Thyroid gland (tissue), 4 donors: ENCODE results near the gene SHANK2.

Experiments used
- POLR2A ChIP-seq, 2 donors: fragments of 450-650 bp; IDR thresholded peaks; one replicate each; pipeline ENCODE4 v1.6.1; 2017; ENCODE audit warnings: antibody characterized with exemption in 2 of 2, mild to moderate bottlenecking in 2 of 2, moderate library complexity in 1 of 2
- TF ChIP-seq, protein P1 (sequence below), 6 experiments: fragments of 200-600 bp in 3 of 6; fragments of 450-650 bp in 3 of 6; sonication (generic) in 3 of 6; IDR thresholded peaks; one replicate each; pipeline ENCODE4 v1.5.1; 2016 to 2019; ENCODE audit warnings: antibody characterized with exemption in 6 of 6, mild to moderate bottlenecking in 2 of 6, inconsistent platforms in 1 of 6, moderate library complexity in 1 of 6

- TF ChIP-seq, protein P1, sequence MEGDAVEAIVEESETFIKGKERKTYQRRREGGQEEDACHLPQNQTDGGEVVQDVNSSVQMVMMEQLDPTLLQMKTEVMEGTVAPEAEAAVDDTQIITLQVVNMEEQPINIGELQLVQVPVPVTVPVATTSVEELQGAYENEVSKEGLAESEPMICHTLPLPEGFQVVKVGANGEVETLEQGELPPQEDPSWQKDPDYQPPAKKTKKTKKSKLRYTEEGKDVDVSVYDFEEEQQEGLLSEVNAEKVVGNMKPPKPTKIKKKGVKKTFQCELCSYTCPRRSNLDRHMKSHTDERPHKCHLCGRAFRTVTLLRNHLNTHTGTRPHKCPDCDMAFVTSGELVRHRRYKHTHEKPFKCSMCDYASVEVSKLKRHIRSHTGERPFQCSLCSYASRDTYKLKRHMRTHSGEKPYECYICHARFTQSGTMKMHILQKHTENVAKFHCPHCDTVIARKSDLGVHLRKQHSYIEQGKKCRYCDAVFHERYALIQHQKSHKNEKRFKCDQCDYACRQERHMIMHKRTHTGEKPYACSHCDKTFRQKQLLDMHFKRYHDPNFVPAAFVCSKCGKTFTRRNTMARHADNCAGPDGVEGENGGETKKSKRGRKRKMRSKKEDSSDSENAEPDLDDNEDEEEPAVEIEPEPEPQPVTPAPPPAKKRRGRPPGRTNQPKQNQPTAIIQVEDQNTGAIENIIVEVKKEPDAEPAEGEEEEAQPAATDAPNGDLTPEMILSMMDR (IDR thresholded peaks at IDR 0.05) = no peak
- no peak for TF ChIP-seq POLR2A (IDR thresholded peaks at IDR 0.05)
Observed at GRCh38 chr11:71240865-71241691, 11.3 kb downstream of the SHANK2 start.
